Activated T-cell treated with anti-CD3 and anti-CD28 coated beads, Interleukin-2, amount 50 U/mL, for 4 hours (primary cell): ENCODE measurements around the gene C1orf167. TPM values are rescaled to one million over a fixed set of nuclear protein-coding genes. Genes with fewer than 3 reads are reported as not detected.

Source experiments
- ATAC-seq, 2 donors: fragments of 200-7000 bp; cut with Tn5 transposase; one replicate each; pipeline ENCODE4 v1.10.0; 2021
- DNase-seq: peaks from one replicate; pipeline ENCODE4 v3.0.0-alpha.2; 2020
- H3K27me3 Mint-ChIP-seq: one replicate; pipeline ENCODE4 v1.8.0; 2021; ENCODE audit warnings: low read depth, mixed read lengths
- H3K36me3 Mint-ChIP-seq: one replicate; pipeline ENCODE4 v1.8.0; 2022; ENCODE audit warnings: mixed read lengths; ENCODE audit not compliant: insufficient read depth
- H3K4me1 Mint-ChIP-seq: one replicate; pipeline ENCODE4 v1.8.0; 2021; ENCODE audit warnings: low read depth, mixed read lengths
- H3K4me3 Mint-ChIP-seq: one replicate; pipeline ENCODE4 v1.8.0; 2021; ENCODE audit warnings: mild to moderate bottlenecking, moderate library complexity, mixed read lengths
- H3K9me3 Mint-ChIP-seq: one replicate; pipeline ENCODE4 v1.8.0; 2021; ENCODE audit warnings: mixed read lengths
- total RNA-seq, 3 donors: library from RNA; stranded (reverse); gene quantifications; one replicate each; pipeline ENCODE4 v1.2.1, GENCODE V29; 2021

C1orf167 gene
- total RNA-seq, 3 donors from 2014 or later, result not detected

GRCh38 chr1:11744287-11744686 lies 17.7 kb upstream of the C1orf167 start:
- ATAC-seq (no peak), DNase-seq (no peak)
- peaks cover 13% of the 10 kb centered on the region for H3K36me3 Mint-ChIP-seq
- peaks cover 44% of the 10 kb centered on the region for H3K4me1 Mint-ChIP-seq
- no peaks in the 10 kb centered on the region for H3K27me3 Mint-ChIP-seq
- H3K9me3 Mint-ChIP-seq, result no peaks in the 10 kb centered on the region
- H3K4me3 Mint-ChIP-seq, result no peak overlapping the region

DNA sequence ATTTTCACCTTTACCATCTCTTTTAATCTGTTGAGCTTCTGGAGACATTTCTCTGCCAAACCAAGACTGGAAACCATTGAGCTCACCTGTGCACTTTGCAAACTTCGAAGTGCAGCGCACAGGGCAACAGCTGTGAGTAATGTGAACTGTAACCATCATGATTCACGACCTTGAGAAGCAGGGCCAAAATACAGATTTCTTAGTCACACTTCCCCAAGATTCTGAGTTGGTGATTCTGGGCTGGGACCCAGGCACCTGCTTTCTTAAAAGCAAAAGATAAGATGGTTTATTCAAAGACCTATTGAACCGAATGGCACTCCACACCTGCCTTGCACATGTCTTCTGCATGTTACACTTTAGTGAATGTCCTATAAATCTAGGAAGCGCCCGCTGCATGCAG lies 15.9 kb upstream of the C1orf167 start:
- peaks cover 28% of the 10 kb centered on the region for H3K4me1 Mint-ChIP-seq
- peaks cover 13% of the 10 kb centered on the region for H3K36me3 Mint-ChIP-seq
- no peaks in the 10 kb centered on the region for H3K27me3 Mint-ChIP-seq
- H3K9me3 Mint-ChIP-seq, result no peaks in the 10 kb centered on the region
- no peak for DNase-seq
- no peak overlapping the region for H3K4me3 Mint-ChIP-seq
- ATAC-seq, result no peak

DNA sequence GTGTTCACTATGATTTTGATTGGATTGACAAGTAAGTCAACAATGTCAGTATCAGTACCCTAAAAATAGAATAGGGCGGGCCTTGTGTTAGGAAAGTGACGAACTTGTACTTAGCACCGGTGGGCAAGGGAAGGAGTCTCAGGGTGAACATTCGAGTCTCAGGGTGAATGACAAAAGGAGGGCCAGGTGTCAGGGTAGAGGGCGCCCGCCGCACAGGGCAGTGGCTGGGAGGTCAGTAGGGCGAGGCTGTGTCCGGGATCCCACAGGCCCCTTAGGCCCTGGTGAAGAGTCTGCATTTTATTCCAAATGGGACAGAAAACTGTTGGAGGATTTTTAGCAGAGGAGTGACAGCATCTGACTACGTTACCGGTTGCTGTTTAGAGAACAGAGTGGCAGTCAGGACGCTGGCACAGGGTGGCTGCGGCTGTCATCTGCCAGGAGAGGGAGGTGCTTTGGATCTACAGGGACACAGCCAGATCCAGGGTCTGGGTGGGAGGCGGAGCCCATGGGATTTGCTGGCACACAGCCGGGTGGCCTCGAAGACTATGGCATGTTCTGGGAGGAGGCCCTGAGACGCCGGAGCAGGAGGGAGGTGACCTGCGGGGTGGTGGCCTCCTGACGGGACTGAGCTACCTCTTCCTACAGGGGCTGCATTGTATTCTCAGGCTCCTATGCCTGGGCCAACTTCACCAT lies 15.1 kb upstream of the C1orf167 start:
- peaks cover 19% of the 10 kb centered on the region for H3K4me1 Mint-ChIP-seq
- H3K4me3 Mint-ChIP-seq, result no peak overlapping the region
- no peaks in the 10 kb centered on the region for H3K9me3 Mint-ChIP-seq
- peaks cover 13% of the 10 kb centered on the region for H3K36me3 Mint-ChIP-seq
- ATAC-seq (no peak), DNase-seq (no peak)
- H3K27me3 Mint-ChIP-seq, result no peaks in the 10 kb centered on the region

DNA sequence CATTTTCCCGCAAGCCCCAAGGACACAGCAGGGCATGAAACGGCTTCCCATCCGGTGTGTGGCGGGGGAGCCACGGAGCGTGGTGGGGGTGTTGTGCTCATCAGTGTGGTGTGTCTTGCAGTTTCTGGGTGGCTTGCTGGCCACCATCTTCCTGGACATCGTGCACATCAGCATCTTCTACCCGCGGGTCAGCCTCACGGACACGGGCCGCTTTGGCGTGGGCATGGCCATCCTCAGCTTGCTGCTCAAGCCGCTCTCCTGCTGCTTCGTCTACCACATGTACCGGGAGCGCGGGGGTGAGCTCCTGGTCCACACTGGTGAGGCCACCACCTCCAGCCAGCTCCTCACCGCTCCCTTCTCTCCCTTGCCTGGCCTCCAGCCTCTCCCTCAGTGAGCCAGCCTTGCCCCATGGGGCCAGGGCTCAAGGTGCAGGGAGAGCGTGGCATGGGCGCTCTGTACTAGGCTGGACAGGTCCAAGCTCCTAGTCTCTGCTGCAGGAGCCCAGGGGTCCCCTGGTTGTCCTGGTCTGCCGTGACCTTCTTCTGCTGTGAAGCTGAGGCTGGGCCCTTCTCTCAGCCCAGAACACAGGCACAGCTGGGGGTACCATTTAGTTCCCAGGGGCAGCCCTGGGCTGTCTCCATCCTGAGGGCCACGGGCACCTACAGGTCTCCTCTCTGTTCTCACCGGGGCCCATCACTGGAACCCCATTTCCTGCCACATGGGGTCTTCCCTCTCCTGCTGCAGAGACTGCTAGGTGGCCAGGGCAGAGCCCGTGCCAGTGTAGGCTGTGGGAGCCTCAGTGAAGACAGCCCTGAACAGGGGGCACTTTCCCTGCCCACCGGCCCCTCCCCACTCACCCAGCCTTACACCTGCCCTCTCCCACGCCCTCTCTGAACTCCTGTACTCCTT lies 13.4 kb upstream of the C1orf167 start:
- Mint-ChIP-seq H3K36me3 (peaks cover 13% of the 10 kb centered on the region), H3K9me3 (no peaks in the 10 kb centered on the region), H3K4me3 (no peak overlapping the region), H3K4me1 (peaks cover 8% of the 10 kb centered on the region), H3K27me3 (no peaks in the 10 kb centered on the region)
- peak; percentile 30 to 34 for ATAC-seq
- DNase-seq, result no peak

DNA sequence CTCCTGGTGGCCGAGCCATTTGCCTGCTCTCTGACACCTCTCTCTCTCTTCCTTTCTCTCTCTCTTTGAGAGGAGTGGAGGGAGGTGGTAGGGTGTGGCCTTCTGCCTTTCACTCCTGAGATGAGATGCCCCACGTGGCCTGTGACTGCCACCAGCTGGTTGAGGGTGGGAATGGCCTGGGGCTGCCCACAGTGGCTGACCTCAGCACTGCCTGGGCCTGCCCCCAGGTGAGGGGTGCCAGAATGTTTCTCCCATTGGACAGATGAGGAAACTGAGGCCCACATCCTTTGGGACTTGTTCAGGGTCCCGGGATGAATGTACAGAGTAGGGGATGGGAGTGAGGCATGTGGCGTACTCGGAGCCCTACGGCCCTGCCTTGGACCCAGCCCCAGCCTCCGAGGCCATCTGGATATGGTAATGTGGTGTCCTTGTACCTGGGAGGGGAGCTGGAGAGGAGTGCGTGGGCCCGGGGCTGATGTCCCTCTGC lies 12.7 kb upstream of the C1orf167 start:
- H3K9me3 Mint-ChIP-seq, result no peaks in the 10 kb centered on the region
- peaks cover 8% of the 10 kb centered on the region for H3K4me1 Mint-ChIP-seq
- peak; percentile 73 to 91 for ATAC-seq
- no peaks in the 10 kb centered on the region for H3K27me3 Mint-ChIP-seq
- peak; percentile 35 for DNase-seq
- no peak overlapping the region for H3K4me3 Mint-ChIP-seq
- H3K36me3 Mint-ChIP-seq, result peaks cover 13% of the 10 kb centered on the region

GRCh38 chr1:11749996-11750395 lies 12.0 kb upstream of the C1orf167 start:
- Mint-ChIP-seq H3K36me3 (peaks cover 13% of the 10 kb centered on the region), H3K27me3 (no peaks in the 10 kb centered on the region), H3K4me3 (no peak overlapping the region)

GRCh38 chr1:11751087-11751486 lies 10.9 kb upstream of the C1orf167 start:
- H3K36me3 Mint-ChIP-seq, result peaks cover 8% of the 10 kb centered on the region
- H3K27me3 Mint-ChIP-seq, result no peaks in the 10 kb centered on the region
- H3K4me1 Mint-ChIP-seq, result peaks cover 8% of the 10 kb centered on the region
- DNase-seq (no peak), ATAC-seq (no peak)
- no peak overlapping the region for H3K4me3 Mint-ChIP-seq
- H3K9me3 Mint-ChIP-seq, result no peaks in the 10 kb centered on the region

More at GRCh38 chr1:11749996-11750395, 12.0 kb upstream of the C1orf167 start:
- ATAC-seq (no peak), DNase-seq (no peak)
- H3K4me1 Mint-ChIP-seq, result peaks cover 8% of the 10 kb centered on the region
- no peaks in the 10 kb centered on the region for H3K9me3 Mint-ChIP-seq

DNA sequence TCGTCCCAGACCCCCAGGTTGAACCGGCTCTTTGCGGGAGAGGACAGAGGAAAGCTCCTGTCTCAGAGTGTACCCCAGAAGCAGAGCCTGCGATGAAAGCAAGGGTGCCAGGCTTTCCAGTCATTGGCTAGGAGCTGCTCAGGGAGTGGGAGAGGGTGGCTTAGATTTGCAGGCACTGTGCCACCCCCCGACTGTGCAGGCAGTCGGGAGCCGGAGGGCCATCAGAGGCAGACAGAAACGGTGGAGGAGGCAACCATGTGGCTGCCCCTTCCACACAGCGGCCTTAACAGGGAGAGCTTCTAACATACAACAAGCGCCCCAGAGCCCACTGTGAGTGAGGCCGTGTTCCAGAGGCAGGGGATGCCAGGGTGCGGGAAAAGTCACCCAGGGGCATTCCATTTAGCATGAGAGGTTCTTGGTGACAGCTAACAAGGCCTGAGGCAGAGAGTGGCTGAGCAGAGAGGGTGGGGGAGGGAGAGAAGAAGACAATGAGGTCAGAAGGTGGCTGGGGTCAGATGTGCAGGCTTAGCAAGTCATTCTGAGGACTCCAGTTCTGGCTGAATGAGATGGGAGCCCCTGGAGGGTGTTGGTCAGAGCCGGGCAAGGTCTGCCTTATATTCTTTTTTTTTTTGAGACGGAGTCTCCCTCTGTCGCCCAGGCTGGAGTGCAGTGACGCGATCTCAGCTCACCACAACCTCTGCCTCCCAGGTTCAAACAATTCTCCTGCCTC lies 9.5 kb upstream of the C1orf167 start:
- DNase-seq, result no peak
- Mint-ChIP-seq H3K9me3 (no peaks in the 10 kb centered on the region), H3K27me3 (no peaks in the 10 kb centered on the region), H3K4me3 (no peak overlapping the region), H3K4me1 (peaks cover 5% of the 10 kb centered on the region), H3K36me3 (no peaks in the 10 kb centered on the region)
- peak in 1 of 2 donors; percentile 17 for ATAC-seq

GRCh38 chr1:11753555-11754208 lies 8.3 kb upstream of the C1orf167 start:
- ATAC-seq, result no peak
- no peak overlapping the region for H3K4me3 Mint-ChIP-seq
- H3K36me3 Mint-ChIP-seq, result no peaks in the 10 kb centered on the region
- peaks cover 5% of the 10 kb centered on the region for H3K4me1 Mint-ChIP-seq
- H3K9me3 Mint-ChIP-seq, result no peaks in the 10 kb centered on the region
- no peak for DNase-seq
- no peaks in the 10 kb centered on the region for H3K27me3 Mint-ChIP-seq

DNA sequence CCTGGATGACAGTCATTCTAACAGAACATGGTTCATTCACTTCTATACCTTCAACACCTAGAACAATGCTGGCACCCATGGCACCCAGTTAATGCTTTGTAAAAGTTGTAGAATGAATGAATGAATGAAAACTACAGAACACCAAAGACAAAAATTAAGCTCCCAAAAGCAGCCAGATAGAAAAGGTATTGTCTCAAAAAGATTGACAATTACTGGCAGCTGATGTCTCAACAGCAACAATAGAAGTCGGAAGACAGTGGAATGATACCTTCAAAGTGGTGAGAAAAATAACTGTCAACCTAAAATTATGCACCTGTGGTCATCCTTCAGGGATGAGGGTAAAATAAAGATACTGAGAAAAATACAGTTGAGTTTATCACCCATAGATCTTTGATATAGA lies 4.9 kb upstream of the C1orf167 start:
- no peaks in the 10 kb centered on the region for H3K9me3 Mint-ChIP-seq
- DNase-seq, result no peak
- H3K36me3 Mint-ChIP-seq, result no peaks in the 10 kb centered on the region
- peaks cover 2% of the 10 kb centered on the region for H3K4me1 Mint-ChIP-seq
- no peak for ATAC-seq
- no peak overlapping the region for H3K4me3 Mint-ChIP-seq
- H3K27me3 Mint-ChIP-seq, result peaks cover 14% of the 10 kb centered on the region

DNA sequence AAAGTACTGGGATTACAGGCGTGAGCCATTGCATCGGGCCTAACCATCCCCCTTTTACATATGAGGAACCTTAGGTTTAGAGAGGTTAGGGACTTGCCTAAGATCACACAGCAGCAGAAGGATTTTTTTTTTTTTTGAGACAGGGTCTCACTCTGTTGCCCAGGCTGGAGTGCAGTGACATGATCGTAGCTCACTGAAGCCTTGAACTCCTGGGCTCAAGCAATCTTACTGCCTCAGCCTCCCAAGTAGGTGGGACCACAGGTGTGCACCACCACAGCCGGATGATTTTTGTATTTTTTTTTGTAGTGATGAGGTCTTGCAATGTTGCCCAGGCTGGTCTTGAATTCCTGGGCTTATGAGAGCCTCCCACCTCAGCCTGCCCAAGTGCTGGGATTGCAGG lies 2.2 kb upstream of the C1orf167 start:
- Mint-ChIP-seq H3K27me3 (peaks cover 29% of the 10 kb centered on the region), H3K4me1 (peaks cover 6% of the 10 kb centered on the region), H3K4me3 (no peak overlapping the region), H3K36me3 (no peaks in the 10 kb centered on the region), H3K9me3 (no peaks in the 10 kb centered on the region)
- ATAC-seq, result no peak
- no peak for DNase-seq

- Mint-ChIP-seq H3K4me3 (no peak overlapping the region), H3K4me1 (peaks cover 6% of the 10 kb centered on the region), H3K27me3 (peaks cover 29% of the 10 kb centered on the region), H3K36me3 (no peaks in the 10 kb centered on the region), H3K9me3 (no peaks in the 10 kb centered on the region)
- DNase-seq, result no peak
- ATAC-seq, result no peak
These were observed 708 bp upstream of the C1orf167 start for GRCh38 chr1:11761285-11761684.

GRCh38 chr1:11764115-11764514 lies 2.1 kb downstream of the C1orf167 start:
- no peaks in the 10 kb centered on the region for H3K9me3 Mint-ChIP-seq
- no peak overlapping the region for H3K4me3 Mint-ChIP-seq
- H3K36me3 Mint-ChIP-seq, result no peaks in the 10 kb centered on the region
- peaks cover 30% of the 10 kb centered on the region for H3K27me3 Mint-ChIP-seq
- DNase-seq, result no peak
- ATAC-seq, result no peak
- H3K4me1 Mint-ChIP-seq, result peaks cover 6% of the 10 kb centered on the region

- Mint-ChIP-seq H3K4me3 (no peak overlapping the region), H3K27me3 (peaks cover 30% of the 10 kb centered on the region), H3K9me3 (no peaks in the 10 kb centered on the region), H3K36me3 (no peaks in the 10 kb centered on the region), H3K4me1 (peaks cover 6% of the 10 kb centered on the region)
- no peak for ATAC-seq
- no peak for DNase-seq
These were observed 2.5 kb downstream of the C1orf167 start for GRCh38 chr1:11764519-11764918.
